GM18909 (cell line): ENCODE measurements around the gene CXCL9.
"Not testable (repeated sequence)": the region's sequence is repeated elsewhere in the genome, so short reads cannot be mapped to it uniquely, and the experiment has no call there.

Experiments used
- ATAC-seq: cut with Tn5 transposase; IDR thresholded peaks from one replicate; pipeline ENCODE4 v1.9.1; 2021; ENCODE audit warnings: mild to moderate bottlenecking; ENCODE audit not compliant: unreplicated experiment, poor library complexity

The CXCL9 gene

DNA sequence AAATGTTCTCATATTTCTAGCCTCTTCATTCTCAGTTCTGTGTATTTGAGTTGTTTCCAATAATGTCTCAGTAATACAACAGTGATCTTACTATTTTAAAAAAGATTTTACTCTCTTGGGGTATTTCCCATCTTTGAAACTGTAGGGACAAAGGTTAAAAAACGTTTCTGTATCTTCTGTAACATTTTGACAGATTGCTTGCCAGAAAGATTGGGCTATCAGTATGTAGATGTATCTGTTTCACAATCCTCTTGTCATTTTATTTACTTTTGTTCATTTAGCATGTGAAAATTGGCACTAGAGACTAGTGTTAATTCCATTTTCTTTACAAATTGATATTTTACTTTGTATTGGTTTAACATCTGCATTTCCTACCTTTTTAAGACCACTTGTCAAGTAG is 6.2 kb upstream of the CXCL9 start:
- no peak for ATAC-seq

DNA sequence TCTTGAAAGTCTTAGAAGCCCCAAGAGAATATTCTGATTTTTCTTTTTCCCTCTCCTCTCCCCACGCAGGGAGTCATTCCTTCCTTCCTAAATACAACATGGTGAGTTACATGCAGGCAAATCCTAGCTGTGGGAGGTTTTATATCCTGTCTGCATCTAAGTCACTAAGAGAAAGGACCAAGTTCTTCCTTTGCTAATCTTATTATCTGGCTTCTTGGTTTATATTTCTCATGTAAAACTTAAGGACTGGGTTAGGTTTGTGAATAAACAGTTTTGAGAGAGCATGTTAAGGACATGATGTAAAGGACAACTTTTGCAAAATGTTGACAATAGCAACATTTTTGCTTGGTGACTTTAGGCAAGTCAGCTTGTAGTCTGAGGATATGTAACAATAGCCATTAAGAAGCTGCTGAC is 5.1 kb upstream of the CXCL9 start:
- ATAC-seq, result no peak

DNA sequence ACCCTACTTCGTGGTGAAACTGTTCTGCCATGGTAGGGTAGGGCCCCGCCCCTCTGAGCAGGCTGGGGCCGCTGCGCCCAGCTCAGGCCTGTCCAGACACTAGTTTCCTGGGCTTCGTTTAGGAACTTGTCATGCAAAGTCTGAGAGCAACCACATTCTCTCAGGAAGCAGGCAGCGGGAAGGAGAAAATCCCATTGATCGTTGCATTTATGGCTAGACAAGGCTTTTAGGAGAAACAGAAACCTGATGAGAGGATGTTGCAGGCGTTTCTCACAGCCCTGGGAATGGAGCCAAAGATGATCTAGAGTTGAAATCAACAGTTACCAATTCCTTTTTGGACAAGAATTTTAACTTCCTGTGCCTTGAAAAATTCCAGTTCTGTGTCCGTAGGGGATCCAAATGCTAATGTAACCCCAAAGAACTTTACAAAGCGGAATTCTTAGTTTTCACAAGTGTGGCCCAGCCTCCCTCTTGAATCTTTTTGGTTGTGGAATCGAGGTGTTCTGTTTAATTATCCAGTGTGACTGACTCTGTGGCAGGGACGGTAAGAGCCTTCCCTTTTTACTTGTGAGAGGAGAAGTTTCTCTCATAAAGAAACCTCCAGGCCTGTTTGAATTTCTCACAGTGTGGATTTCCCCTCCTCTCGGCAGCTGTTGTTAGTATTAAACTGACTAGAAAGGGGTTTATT is 4.5 kb upstream of the CXCL9 start:
- peak; percentile 70 for ATAC-seq

DNA sequence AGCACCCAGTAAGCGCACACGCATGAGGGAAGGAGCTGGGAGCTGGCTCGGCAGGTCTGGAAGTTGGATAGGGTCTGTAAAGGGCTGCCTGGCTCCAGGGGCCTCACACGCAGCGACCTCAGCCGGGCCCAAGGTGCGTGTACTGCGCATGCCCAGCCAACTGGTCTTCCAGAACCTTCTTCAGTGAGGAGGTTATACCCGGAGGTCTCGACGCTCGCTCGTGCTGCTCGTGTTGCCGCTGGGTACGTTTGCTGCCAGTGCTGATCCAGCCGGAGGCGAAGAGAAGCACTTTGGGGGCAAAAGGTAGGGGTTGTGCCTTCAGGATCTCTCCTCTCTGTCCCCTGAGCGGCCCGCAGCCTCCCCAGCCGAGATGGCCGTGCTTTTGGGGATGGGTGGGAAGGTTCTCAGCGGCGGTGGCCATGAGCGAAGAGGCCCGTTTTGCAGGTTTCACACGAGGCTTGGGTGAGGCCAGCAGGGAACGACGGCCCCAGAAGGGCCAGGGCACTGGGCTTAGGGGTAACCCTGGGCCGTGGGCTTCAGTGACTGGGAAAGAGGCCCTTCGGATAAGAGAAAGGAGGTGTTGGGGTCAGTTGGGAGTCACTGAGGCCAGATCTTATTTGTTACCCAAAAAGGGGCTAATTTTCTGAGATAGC is 3.8 kb upstream of the CXCL9 start:
- ATAC-seq, result no peak

DNA sequence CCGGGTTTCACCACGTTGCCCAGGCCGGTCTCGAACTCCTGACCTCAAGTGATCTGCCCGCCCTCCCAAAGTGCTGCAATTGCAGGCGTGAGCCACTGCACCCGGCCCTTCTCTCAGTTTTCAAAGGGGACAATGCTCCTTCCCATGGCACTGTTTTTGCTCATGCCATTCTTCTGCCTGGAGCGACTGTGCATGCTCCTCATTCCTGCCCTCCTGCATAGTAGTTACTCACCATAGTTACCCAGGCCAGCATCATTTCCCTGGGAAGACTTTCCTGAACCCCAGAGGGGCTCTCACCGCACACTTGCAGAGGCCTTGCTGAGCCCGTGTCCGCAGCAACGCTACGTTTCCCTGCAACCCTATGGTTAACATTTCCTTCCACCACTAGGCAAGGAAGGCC is 3.3 kb upstream of the CXCL9 start:
- no peak for ATAC-seq

DNA sequence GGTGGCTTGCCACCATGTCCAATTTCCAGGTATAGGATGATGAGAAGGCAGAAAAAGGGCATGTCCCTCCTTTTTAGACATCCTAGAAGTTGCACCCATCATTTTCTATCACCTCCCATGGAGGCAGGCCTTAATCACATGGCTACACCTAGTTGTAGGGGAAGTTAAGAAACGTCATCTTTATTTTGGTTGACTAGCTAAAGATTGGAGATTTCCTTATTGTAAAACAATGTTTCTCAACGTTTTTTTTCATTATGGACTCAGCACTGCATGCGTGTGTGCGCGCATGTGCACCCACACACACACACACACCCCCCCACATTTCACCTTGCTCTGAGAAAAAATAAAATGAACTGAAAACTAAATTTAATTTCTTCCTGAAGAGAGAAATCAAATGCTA is 2.0 kb upstream of the CXCL9 start:
- ATAC-seq, result no peak

DNA sequence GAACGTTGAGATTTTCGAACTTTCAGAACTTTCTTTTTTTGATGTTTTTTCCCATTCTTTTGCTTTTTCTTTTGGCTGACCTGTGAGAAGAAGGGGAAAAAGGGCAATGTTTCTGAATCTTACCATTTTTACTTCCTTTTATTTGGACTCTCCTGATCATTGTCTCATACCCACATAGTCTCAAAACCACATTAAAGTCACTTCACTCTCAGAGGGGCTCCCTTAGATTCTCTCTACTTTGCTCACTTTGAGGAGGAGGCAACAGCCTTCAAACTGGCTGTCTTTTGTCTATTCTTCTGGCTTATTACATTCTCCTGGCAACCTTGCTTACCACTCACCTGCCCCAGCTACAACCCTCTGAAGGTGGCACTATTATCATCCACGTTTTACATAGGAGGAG is 3.7 kb downstream of the CXCL9 start:
- no peak for ATAC-seq

DNA sequence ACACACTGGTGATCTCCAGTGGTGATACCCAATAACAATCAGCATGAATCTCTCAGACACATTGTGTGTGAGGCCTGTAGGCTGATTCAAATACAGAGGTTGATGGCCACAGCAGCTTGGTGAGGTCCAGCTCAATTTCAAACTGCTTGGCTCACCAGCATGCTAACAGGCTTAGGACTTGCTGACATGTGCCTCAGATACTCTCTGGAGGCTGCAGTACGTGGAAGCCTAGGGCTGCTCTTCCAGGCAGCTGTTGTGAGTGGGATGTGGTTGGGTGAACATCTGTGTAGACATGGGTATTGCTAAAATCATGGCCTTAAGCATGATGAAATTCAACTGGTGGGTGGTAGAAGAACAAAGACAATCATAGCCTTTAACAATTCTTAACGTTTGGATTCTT is 4.3 kb downstream of the CXCL9 start:
- ATAC-seq, result no peak

DNA sequence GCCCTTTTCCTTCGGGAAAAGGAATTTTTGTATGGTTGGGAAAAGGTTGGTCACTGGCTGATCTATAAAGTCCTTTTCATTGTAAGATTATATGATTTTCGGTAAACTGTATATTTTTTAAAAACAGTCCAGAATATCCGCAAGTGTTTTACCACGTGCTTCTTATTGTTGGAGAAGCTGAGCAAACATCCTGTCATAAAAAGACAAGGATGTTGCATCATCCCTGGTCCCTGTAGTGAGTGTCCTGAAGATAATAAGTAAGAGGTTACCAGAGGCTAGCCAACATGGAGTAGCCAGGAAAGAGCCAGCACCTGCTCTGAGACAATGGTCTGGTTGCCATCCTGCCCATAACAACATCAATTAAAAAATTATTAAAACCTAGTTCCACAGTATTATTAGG is 5.1 kb downstream of the CXCL9 start:
- no peak for ATAC-seq

DNA sequence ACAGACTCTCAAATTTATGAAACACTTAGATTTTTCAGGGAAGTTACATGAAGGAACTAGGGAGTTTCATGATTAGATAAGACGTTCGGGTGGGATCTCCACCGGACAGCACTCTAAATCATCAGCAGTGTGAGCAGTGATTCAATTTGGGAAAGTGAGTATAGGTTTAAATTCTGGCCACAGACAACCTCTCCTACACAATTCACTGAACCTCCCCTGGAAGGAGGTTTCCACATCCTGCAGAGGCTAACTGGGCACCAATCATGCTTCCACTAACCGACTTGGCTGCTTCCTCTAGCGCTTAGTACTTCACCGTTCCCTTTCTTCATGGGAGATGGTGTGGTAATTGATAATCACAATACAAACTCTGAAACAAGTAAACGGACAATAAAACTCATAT is 5.6 kb downstream of the CXCL9 start:
- ATAC-seq, result no peak

DNA sequence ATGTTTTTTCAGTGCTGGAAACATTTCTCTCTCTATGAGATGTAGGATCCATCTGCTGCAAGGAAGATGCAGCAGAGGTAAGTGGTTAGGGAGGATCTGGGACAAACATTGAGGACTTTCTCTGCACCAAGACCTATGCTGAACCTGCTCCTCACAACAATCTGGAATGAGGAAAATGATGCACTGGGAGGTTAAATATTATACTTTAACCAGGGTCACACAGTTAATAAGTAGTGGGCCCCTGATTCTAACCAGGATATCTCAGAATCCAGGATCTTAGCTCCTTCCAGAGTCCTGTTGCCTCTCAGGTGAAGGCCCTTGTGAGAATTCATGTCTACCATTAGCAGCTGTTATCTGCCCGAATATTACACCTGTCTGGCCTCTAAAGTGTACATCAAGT is 7.0 kb downstream of the CXCL9 start:
- ATAC-seq, result no peak

DNA sequence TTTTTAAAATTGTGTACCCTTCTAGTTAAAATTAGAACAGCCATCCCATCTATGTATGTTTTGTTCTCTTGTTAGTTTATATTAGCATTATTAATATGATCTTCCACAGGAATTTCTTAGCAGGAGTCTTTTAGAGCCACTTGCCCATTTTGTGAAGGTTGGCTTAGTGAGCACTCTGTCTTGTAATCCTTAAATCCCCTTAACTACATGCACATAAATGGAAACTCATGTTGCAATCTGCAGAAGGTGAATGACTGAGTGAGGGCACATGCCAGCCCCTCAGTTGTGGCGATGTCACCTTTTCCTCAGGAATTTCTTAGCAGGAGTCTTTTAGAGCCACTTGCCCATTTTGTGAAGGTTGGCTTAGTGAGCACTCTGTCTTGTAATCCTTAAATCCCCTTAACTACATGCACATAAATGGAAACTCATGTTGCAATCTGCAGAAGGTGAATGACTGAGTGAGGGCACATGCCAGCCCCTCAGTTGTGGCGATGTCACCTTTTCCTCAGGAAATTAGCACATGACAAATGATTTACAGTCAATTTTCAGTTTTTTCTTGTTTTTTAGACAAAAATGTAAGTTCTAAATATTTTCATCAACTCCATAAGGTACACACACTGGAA is 8.7 kb downstream of the CXCL9 start:
- ATAC-seq, result not testable (repeated sequence)

DNA sequence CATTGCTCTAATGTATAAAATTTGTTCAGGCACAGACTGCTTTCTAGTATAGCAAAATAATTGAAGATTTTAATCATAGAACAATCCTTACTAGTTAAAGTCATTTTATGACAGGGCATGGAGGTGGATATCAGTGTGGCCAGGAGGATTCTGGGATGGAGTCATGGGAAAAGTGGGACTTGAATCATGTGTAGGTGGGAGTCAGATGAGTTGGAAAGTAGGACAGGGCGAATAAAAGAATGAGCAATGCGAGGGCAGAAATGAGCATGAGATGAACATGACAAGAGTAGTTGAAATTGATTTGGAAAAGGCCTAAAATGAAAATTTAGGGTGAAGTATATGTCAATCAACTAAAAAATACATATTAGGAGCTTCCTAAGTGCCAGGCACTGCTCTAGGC is 9.4 kb downstream of the CXCL9 start:
- no peak for ATAC-seq

DNA sequence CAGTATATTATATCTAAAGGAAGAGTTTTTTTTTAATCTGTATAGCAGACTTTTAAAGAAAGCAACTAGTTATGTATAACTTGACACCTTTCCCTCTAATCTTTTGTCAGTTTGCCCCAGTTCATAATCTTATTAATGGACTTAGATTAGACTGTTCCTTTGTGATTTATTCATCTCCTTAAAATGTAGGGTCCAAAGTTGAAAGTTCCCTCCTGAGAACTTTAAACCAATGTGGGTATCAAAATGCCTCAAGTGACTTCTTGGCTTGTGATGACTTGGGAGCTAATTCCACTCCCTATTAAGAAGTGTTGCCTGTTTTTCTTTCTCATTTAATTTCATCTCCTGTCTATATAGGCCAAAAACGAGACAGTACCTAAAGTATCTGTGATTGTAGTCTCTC is 10.2 kb downstream of the CXCL9 start:
- ATAC-seq, result no peak

DNA sequence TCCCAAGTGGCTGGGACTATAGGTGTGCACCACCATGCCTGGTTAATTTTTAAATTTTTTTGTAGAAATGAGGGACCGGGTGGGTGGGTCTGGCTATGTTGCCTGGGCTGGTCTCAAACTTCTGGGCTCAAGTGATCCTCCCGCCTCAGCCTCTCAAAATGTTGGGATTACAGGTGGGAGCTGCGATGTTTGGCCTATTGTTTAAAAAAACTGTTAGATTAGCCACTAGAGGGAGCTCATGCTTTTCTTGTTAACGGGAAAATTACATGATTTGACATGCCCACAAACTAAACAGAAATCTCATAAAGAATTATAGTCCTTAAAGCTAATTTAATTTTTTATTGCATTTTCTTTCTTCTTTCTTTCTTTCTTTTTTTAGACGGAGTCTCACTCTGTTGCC is 11.6 kb downstream of the CXCL9 start:
- ATAC-seq, result no peak

DNA sequence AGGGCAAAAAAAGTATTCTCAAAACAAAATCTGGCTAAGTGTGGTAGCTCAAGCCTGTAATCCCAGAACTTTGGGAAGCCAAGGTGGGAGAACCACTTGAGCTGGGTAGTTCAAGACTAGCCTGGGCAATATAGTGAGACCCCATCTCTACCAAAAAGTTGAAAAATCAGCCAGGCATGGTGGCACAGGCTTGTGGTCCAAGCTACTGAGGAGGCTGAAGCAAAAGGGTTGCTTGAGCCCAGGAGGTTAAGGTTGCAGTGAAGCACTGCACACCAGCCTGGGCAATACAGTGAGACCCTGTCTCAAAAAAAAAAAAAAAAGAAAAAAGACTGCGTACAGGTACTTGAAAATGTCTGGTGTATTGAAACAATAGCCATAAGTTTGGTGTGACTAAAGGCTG is 14.8 kb downstream of the CXCL9 start:
- ATAC-seq, result no peak

DNA sequence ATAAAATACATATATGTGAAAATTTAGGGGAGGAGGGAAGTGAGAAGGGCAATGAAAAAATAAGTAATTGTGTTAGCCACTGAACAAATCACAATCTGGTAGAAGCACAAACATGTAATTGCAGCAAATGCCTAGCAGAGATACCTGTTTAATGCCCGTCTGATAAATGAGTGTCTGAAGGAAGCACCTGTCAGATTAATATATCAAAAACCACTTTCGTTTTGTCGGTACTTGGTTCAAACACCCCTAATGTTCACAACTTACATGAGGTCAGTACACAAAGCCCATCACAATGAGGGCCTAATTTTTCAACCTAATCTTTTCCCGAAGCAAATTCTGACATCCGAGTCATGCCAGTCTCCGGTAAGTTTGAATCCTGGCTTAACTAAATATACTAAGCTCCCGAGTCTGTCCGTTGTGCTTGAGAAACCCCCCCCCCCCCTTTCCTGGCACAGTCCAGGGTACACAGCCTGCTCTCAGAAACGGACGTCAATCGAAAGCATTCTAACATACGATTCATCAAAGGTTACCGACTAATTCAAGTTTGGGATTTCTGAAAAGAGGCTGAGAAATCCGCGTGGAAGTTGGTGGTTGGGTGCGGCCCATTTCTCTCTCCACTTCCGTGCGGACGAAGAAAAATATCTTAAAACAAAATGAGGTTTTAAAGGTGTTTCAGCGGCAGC is 17.3 kb downstream of the CXCL9 start:
- peak; percentile 8 for ATAC-seq

DNA sequence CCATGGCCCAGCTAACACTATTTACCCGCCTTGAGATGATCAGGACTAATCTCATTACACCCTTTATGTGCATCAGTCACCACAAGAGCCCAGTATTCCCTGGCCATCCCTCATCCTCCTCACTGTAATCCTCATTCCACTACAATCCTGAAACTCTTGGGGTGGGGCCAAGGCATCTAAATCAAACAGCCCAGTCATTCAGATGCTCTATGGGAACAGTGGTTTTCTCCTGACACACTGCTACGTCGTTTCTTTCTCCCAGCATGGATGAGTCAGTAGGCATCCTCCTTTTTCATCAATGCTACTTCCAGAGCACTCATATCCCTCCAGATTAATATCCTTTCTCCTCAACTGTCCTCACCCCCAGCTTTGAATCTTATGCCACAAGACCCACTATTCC is 22.2 kb downstream of the CXCL9 start:
- no peak for ATAC-seq

DNA sequence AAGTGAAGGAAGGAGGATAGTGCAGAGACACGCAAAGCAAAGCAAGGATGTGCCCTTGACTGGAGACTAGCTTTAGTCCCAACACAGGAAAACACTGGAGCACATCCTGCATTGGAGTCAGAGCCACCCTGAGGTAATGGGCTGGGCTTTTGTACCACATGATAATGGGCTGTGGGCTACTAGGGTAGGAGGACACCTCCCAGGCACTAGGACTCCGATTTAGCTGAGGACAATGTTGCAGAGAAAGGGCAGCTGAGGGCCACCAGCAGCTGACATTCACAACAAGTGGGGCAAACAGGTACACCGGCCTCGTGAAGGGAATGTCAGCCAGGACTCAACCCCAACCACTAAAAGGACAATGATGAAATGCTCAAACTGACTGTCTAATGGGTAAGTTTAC is 26.7 kb downstream of the CXCL9 start:
- no peak for ATAC-seq

DNA sequence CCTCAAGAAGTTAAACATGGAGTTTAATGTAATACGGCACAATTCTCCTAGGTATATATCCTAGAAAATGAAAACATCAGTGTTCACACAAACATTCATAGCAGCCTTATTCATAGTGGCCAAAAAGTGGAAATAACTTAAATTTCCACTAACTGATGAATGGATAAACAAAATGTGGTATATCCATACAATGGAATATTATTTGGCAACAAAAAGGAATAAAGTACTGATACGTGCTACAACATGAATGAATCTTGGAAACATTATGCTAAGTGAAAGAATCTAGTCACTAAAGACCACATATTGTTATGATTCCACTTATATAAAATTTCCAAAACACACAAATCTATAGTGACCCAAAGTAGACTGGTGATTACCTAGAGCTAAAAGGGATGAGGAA is 31.1 kb downstream of the CXCL9 start:
- no peak for ATAC-seq

DNA sequence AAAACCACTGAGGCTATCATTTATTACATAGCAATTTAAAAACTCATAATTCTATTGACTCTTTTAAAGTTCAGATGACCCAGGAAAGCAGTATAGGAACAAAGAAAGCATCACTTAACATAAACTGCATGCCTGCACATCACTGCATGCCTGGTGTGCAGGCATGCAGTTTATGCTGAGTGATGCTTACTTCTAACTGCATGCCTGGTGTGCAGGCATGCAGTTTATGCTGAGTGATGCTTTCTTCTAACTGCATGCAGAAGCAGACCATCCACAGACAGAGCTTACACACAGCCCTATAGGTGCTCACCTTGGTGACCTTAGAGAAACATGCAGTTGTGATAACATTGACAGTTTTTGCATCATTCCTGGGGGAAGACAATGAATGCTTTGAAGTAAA is 33.5 kb downstream of the CXCL9 start:
- ATAC-seq, result no peak
